Hippocampal formation (tissue), 2 donors: Measurements from ENCODE around the gene GGT1.
A peak's percentile ranks its signal among the peaks of the same experiment; 100 is the strongest.
"Not testable (repeated sequence)": the region's sequence is repeated elsewhere in the genome, so short reads cannot be mapped to it uniquely, and the experiment has no call there.

Experiments used
- DNase-seq, 2 donors: peaks; one replicate each; lab custom pipeline; 2025; lab: John Stamatoyannopoulos, UW

The GGT1 gene

GRCh38 chr22:24602847-24603769, at the start of gene GGT1:
Gene GGT1, plus strand, starts transcription at chr22:24603193. Its CDS starts 7,889 bp downstream, at chr22:24611082.
- DNase-seq: not testable (repeated sequence)

DNA sequence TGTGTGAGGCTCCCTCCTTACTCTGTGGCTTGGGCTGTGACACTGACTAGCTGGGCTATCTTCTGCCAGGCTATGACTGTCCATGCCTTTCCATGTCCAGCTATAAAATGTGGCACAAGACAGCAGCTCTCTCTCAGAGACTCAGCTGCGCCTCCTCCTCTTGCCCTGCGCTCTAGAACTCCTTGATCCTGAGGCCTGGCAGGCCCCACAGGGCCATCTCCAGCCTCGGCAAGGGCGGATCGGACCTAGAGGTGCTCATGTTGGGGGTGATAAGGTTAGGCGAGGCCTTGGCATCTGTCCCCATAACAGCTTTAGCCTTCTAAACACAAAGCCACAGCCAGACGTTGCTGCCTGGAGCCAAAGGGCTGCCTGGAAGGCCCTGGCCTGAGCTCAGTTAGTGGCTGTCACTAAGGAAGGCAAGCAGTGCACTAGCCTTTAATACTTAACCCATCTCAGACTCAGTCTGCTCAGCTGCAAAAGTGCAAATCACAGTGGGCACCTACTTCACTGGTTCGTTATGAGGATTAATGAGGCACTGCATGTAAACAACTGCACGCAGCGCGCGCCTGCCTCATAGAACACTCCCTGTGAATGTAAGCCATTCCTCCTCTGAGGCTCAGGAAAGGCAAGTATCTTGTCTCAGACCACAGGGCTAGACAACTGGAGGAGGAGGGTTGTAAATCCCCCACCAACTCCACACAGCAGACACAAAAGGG, 49.2 kb upstream of the GGT1 start:
- DNase-seq: no peak

- no peak for DNase-seq
Observed at GRCh38 chr22:24554313-24555164, 48.5 kb upstream of the GGT1 start, which contains the start of gene GUCD1. Gene GUCD1, minus strand, starts transcription at chr22:24555138. Its CDS starts 147 bp downstream, at chr22:24554991.

DNA sequence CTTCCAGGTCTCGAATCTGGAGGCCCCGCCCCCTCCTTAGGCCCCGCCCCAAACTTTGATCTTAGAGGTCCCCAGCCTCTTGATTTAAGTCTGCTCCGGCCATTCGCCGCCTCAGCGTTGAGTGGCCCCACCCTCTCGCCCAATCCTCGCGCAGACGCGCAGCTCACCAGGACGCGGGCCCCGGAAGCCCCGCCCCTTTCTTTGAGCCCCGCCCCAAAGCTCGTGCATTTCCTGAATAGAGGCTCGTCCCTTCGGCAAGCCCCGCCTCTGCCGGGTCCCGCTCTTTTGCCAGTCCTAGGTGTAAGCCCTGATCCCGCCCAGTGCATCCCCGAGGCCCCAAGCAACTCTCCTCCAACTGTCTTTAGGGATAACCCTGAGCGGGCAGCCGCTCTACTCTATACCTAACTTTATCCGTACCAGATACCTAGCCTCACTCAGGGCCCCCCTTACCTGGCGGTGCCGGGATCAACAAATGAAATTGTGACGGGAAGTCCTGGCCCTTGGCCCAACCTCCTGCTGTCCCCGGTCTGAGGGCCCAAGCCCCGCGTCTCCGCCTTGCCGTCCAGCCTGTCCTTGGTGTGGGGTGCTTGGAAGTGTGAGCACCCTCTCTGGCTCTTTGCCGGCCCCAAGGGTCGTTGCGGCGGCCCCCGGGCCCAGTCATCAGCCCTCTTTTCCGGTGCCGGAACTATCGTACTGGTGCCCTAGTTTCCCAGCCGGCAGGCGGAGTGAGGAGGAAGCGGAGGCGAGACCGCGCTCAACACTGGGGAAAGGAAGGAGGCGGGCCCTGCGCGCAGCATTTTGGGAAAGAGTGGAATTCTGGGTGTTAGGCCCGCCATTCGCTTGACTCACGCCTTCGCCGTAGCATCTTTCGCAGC, 47.6 kb upstream of the GGT1 start, which contains the start of gene SNRPD3:
Gene SNRPD3 (plus strand): TSS at position 835 of the 875 bp plus-strand sequence. CDS start 1,676 bp downstream, outside the sequence.
- peak; percentile 97 to 100 for DNase-seq

GRCh38 chr22:24559471-24559870, 43.5 kb upstream of the GGT1 start:
- no peak for DNase-seq

DNA sequence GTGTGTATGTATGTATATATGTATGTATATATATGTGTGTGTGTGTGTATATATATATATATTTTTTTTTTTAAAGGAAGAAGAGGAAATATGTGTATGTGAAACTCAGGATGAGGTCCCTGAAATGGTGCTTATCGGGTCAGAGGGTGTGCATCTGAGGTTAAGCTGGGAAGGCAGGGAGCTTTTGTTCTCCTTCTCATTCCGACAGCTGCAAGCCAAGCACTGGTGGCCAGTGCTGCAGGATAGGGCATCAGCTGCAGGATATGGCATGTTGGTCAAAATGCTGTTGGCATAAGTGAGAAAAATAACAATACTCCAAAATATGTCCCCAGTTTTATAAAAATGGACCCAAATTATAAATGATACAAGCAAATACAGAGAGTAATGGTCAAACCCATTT, 39.7 kb upstream of the GGT1 start:
- no peak for DNase-seq

- no peak for DNase-seq
Observed at GRCh38 chr22:24564376-24565058, 38.5 kb upstream of the GGT1 start.

DNA sequence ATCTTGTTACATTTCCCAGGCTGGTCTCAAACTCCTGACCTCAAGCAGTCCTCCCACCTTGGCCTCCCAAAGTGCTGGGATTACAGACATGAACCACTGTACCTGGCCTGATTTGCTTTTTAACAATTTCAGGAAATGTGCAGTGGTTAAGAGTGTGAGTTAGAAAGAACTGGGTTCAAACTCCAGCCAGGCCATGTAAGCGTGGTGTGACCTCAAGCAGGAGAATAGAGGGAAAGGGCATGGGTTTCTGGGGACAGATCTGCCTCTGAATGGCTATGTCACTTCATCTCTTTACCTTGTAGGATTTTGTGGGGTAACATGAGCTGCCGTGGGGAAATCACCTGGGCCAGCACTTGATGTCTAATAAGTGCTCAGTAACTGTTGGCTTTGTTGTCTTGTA, 37.9 kb upstream of the GGT1 start:
- DNase-seq: no peak

DNA sequence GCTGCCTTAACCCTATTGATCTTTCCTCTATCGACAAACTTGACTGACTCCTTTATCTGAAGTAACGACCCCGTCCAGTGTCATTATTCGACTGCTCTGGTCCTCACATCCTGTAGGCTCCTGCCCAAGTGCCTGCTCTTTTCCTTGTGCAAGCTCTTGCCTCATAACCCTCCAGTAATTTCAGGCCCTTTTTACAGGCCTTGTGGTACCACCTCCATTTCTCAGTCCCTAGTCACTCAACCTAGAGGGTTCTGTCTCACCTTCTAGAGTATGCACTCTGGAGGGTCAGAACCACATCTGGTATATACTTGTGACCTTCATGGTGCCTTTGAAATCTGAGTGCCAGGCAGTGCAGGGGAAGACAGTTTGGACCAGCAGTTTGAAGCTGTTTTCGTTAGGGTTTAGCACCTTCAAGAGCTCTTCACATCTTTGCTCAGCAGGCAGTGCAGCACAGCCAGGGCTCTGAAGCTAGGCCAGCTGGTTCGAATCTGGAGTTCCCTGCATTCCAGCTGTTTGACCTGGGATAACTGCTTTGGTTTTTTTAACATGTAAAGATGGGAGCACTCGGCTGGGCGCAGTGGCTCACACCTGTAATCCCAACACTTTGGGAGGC, 36.0 kb upstream of the GGT1 start:
- DNase-seq: no peak

GRCh38 chr22:24567668-24568067, 35.3 kb upstream of the GGT1 start:
- DNase-seq: no peak

DNA sequence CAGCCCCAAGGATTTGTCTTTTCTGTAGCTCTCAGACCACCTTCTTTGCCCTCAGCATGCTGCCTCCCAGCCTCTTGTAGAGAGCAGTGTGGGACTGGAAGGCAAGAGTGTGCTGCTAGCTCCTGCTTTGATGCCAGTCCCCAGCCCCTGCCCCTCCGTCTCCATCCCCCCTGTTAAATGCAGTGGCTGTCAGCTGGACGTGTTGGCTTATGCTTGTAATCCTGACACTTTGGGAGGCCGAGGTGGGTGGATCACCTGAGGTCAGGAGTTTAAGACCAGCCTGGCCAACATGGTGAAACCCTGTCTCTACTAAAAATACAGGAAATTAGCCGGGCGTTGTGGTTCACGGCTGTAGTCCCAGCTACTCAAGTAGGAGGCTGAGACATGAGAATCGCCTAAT, 31.7 kb upstream of the GGT1 start:
- no peak for DNase-seq

GRCh38 chr22:24576778-24577177, 26.2 kb upstream of the GGT1 start:
- DNase-seq: no peak

DNA sequence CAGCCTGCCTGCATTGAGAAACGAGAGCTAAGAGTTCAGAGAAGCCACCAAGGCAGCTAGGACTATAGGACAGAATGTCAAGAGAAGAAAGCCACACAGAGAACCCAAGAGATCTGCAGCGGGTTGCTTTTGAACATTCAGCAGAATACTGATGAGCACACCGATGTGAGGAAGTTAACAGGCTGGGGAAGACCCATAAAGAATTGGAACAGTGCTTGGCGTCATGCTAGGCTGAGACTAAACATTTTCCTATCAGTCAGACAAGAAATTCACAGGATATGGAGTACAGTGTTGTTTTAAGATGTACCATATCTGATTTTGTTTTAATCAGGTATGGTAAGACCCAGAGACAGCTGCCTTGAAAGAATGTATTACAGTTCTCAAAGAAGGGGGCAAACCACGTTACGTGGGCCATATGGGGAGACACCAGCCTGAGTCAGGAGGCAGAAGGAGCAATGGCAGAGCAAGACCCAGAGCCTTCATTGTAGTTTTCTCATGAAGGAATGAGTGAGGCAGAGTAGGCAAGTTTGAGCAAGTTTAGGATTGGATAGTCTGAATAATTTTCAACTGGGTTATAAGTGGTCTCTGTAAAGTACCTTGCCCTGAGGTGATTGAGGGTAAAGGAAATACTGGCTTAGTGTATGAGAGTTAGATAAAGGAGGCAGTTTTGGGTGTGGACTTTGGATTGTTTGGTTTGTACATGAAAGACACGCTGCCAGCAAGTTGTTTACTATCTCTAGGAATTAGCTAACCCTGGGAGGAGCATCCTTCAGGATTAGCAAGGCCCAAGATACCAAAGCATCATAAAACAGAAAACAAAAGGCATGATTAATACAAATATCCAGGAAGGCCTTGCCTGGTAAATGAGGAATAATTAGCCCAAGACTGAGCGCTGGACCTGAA, 24.4 kb upstream of the GGT1 start:
- no peak for DNase-seq

- no peak for DNase-seq
Observed at GRCh38 chr22:24579258-24579601, 23.8 kb upstream of the GGT1 start.

- no peak for DNase-seq
Observed at GRCh38 chr22:24580276-24580675, 22.7 kb upstream of the GGT1 start.

DNA sequence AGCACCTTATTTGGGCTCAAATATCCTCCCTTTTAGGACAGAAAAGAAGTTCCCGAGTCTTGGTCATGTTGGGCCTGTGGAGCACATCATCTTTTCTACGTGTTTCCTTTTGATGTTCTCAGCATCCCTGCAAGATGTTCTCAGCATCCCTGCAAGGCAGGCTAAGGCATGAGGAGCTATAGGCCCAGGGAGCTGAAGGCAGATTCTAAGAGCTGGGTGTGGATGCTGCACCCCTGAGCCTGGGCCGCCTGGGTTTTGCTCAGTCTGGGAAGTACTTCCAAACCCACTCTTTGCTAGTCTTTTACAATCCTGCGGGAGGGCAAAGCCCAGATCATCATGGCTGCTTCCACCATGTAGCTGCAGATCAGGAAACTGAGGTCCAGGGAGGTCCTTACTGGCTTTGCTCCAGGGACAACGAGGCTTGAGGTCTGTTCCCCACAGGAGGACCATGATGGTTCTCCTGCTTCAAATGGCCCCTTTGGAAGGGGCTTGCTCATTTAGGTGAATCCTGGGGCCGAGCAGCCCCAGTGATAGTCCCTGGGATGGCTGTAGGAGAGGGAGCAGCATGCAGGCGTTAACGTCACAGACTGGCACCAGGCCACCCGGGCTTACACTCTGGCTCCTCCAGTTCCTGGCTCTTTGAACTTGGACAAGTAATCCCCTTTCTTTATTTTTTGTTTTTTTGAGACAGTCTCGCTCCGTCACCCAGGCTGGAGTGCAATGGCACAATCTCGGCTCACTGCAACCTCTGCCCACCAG, 20.8 kb upstream of the GGT1 start:
- DNase-seq: no peak

GRCh38 chr22:24583221-24584165, 19.5 kb upstream of the GGT1 start:
- no peak for DNase-seq
